T-helper 1 cell treated with Interleukin-12 subunit alpha and Interleukin-12 subunit beta and Interleukin-4 antibody, amounts not matched to agents 30 ng/mL and 1 ng/mL, for 36 hours (primary cell): ENCODE measurements around the gene TBCA. TPM values are rescaled to one million over a fixed set of nuclear protein-coding genes. Genes with fewer than 3 reads are reported as not detected.
"Not testable (repeated sequence)": the region's sequence is repeated elsewhere in the genome, so short reads cannot be mapped to it uniquely, and the experiment has no call there.

Experiments
- intact Hi-C: fragments of 100-400 bp; cut with micrococcal nuclease; formaldehyde crosslinking; loops from one replicate; pipeline ENCODE4 v1.15.1; 2024
- total RNA-seq: library from RNA; stranded (reverse); gene quantifications from 2 replicates; pipeline ENCODE4 v1.2.3, GENCODE V29; 2022

TBCA gene
- total RNA-seq, 1 donor from 2014 or later: 151 TPM

DNA sequence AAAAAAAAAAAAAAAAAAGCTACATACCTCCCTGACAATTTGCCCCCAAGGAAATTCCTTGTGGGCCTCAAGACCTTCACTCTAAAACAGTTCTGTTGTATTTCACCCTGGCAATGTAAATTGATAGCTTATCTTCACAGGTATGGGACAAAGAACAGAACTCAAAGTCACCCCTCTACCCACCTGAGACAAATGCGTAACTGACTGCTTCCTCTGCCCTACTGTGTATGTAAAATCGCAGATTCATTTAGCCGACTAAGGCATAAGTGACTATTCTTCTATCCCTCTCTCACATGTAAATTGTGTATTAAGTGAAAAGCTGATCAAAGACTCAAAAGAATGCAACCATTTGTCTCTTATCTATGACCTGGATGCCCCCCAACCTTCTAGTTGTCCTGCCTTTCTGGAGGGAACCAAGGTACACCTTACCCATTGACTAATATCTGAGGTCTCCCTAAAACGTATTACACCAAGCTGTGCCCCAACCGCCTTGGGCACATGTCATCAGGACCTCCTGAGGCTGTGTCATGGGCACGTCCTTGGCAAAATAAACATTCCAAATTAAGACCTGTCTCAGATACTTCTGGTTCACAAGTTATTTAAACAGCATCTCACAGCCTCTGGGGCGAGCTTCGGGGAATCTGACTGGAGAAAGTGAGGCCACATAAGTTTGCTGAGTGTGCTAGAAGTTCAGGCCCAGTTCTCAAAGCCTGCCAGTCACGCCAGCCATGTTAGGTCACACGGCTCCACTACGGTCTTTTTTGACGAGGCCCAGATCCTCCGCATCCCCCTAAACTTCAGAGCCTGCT is 954 bp downstream of the TBCA start:
- intact Hi-C loops: loop anchor here (1.0 to 10.0 kb wide), 9 partner anchors 8 to 1840 kb away; partner anchors contain the start of genes ARSB, HOMER1, IQGAP2 and JMY

DNA sequence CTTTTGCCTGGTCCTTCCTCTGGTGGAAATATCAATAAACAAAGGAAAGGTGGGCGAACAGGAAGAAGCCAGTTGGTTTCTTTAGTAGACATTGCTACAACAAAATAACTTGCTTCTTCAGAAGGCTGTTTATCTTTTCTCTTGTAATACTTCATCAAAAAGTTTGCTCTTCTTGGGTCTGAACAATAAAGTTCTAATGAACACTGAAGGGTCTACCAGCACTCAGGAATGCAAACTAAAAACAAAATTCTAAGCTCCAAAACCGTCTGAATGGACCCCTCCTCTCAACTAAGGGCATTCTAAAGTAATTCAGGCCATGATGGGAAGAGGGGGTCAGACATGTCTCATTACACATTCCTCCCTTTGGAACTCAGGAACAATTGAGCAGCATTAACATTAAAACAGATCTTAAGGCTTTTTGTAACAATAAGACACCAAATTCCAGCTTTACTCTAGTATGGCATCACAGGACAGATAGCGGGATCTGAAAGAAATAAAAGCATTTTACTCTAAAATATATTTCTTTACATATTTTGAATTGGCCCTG is 2.3 kb downstream of the TBCA start:
- intact Hi-C loops: loop anchor here (2.0 to 10.0 kb wide), 3 partner anchors 77 to 1841 kb away; partner anchors contain the start of gene TENT2

DNA sequence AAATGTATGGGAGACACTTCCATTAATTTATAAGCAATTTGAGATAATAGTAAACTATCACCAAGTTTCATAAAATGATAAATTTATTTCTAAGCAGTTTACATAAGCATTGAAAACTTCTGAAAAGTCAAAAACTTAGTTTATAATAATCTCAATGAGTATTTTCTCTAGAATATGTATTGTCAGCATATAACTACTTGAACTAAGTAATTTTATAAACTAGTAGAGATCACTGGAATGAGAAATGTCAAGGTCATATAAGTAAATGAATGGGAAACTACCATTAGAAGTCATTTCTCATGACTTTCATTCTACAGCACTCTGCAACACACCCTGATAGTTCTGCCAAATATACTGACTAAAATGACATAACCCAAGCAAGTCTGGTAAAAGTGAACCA is 3.4 kb downstream of the TBCA start:
- intact Hi-C loops: loop anchor here (10.0 kb wide), 2 partner anchors 1448 to 1842 kb away; partner anchors contain the start of gene TENT2

DNA sequence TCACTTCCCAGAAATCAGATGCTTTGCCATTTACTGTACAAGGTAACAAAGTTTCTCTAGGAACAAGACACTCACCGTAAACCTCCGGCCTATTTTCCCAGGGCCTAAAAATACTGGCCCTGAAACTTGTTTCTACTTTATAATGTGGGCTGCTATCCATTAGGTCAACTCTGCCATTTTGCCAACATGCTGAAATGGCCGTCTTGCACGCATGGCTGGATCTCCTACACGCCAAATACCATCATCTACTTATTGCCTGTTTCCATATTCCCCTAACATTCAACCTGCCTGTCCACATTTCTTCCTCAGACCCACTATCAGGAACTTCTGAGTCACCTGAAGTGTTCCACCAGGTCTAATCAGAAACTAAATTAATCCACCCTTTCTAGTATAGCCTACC is 4.7 kb downstream of the TBCA start:
- intact Hi-C loops: loop anchor here (10.0 kb wide), 2 partner anchors 1447 to 1843 kb away; partner anchors contain the start of gene TENT2

DNA sequence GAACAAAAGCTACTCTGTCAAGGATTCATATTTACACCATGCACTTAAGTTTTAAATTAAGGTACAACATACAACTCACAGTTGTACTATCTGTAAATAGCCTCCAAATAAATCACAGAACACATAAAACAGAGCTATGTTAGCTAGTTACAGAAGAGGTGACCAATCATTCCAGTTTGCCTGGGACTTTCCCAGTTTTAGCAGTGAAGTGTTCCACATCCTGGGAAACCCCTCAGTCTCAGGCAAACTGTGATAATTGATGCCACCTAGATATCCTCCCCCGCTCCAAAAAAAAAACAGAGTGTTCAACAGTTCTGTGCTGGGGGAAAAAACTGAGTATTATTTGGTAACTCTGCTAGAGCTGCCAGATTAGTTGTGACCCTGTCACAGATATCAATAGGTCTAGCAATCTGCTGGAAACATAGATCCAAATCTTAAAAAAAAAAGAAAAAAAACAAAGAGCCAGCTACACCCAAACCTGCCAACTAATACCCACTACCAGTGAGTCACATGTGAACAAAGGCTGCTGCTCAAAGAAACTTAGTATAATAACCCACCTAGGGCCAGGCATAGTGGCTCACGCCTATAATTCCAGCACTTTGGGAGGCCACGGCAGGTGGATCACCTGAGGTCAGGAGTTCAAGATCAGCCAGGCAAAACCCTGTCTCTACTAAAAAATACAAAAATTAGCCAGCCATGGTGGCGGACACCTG is 5.7 kb downstream of the TBCA start:
- intact Hi-C loops: loop anchor here (10.0 kb wide), 2 partner anchors 1446 to 1844 kb away; partner anchors contain the start of gene TENT2

DNA sequence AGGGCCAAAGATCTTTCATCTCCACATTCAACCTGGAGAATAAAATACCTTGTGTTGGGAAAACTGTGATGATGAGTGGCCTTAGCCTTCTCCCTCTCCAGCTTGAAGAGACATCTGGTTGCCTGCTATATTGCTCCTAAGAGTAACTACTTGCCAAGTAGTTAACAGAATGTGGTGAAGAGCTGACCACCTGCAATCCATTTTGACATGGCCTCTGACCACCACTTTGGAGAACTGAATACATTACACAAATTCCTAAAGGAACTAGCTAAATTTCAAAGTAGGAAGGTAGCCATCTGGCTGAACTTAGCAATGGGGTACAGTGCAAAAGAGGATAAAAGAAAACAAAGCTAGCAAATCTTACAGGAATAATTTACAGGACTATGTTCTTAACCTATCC is 7.2 kb downstream of the TBCA start:
- intact Hi-C loops: no loop called here

DNA sequence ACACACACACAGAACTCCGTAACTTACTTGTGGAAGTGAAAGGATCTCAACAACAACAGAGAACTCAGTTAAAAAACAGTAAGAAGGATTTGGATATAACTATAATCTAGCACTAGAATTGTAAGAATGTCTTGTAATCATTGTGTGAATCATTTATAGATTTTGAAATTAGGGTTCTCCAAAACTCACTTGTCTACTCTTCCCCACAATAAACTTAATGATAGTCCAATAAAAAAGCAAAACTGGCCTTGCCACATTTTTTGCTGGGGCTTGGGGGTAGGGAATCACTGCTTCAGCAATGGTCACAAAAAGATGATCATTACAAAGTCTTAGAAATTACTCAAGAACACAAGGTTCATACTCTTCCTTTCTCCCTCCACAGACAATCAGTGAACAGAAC is 8.8 kb downstream of the TBCA start:
- intact Hi-C loops: loop anchor here (1.0 kb wide), 1 partner anchor 8 kb away; no protein-coding TSS in a partner anchor

DNA sequence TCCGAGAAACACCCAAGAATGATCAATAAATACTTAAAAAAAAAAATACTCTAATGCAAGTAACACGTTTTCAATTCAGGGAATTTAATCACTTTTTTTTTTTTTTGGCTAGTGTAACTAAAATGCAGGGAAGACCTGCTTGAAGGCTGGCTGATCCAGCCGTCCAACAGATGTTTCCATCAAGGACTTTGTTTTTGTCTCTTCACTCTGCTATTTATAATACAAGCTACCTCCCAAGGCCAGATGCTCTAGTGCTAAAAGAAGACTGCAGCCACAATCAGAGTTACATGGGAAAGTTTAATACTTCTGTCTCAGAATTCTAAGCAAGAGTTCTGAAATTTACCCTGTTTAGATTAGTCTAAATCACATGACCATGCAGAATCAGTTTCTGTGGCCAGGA is 14.5 kb downstream of the TBCA start:
- intact Hi-C loops: no loop called here

DNA sequence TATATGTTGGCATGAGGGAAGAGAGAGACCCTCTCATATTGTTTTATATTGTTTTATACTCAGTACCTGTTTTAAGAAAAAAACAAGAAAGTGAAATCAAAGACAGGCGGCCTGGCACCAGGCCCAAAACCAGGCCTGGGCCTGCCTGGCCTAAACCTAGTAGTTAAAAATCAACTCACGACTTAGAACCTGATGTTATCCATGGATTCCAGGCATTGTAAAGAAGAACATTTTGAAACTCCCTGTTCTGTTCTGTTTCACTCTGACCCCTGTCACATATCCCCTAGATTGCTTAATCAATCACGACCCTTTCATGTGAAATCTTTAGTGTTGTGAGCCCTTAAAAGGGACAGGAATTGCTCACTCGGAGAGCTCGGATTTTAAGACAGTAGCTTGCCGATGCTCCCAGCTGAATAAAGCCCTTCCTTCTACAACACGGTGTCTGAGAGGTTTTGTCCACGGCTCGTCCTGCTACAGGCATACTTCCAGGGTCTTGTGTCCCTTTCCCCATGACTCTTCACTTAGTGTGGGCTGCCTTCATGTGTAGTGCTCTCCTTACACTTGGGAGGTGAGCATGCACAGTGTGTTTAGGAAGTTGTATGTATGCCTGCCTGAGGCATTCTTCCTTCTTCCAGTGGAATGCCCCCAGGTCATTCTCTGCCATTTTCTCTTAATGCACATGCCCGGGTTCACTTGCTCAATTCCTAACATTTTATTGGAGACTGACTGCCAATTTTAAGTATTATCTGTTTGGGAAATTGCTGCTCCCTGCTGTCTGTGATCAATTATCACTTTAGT is 17.8 kb downstream of the TBCA start:
- intact Hi-C loops: no loop called here

DNA sequence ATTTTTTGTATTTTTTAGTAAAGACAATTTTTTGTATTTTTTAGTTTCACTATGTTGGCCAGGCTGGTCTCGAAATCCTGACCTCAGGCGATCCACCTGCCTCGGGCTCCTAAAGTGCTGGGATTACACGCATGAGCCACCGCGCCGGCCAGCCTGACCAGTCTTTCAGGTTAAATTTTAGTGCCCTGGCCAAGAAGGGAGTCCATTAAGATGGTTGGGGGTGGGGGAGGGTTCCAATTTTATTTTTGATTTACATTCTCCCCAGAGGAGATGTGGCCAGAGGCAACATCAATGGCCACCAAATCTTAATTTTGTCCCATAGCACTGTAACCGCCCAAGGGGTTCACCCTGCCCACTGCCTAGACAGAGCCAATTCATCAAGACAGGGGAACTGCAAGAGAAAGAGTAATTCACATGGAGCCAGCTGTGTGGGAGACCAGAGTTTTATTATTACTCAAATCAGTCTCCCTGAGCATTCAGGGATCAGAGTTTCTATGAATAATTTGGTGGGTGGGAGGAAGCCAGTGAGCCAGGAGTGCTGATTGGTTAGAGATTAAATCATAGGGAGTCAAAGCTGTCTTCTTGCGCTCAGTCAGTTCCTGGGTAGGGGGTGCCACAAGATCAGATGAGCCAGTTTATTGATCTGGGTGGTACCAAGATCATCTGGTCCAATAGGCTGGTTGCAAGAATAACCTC is 24.7 kb downstream of the TBCA start:
- intact Hi-C loops: no loop called here

DNA sequence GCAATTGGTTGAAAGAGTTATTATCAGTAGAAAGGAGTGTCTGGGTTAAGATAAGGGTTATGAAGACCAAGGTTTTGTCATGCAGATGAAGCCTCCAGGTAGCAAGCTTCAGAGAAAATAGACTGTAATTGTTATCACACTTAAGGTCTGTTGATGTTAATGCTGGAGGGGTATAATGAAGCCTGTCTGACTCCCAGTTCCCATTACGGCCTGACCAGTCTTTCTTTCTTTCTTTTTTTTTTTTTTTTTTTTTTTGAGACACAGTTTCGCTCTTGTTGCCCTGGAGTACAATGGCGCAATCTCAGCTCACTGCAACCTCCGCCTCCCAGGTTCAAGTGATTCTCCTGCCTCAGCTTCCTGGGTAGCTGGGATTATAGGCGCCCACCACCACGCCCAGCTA is 25.2 kb downstream of the TBCA start:
- intact Hi-C loops: not testable (repeated sequence)

DNA sequence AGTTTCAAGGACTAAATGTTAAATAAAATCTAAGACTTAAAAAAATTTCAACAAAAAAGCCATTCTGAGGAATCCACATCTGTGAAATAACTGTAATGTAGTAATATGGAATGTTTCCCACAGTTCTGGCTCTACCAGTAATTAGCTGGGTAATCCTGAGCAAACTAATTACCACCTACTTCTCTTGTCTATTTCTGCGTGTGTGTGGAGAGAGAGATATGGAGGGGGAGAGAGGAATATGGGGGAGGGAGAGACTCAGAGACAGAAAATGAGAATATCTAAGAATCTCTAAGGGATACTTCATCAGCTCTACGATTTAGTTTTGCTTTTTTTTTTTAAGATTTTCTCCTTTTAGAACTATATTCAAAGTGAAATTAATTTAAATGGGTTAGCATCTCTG is 28.0 kb downstream of the TBCA start:
- intact Hi-C loops: no loop called here

DNA sequence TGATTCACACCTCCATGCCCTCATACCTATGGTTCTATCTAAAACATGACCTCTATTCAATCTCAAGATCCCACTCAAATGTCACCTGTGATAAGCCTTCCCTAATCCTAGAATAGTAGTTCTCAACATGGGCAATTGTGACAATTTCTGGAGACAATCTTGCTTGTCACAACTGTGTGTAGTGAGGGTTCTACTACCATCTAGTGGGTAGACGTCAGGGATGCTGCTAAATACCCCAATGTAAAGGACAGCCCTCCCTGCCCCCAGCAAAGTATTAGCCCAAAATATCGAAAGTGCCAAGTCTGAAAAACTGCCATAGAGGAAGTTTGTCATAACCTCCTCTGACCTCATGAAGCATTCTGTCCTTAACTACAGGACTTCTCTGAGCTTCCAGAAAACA is 32.0 kb downstream of the TBCA start:
- intact Hi-C loops: no loop called here

DNA sequence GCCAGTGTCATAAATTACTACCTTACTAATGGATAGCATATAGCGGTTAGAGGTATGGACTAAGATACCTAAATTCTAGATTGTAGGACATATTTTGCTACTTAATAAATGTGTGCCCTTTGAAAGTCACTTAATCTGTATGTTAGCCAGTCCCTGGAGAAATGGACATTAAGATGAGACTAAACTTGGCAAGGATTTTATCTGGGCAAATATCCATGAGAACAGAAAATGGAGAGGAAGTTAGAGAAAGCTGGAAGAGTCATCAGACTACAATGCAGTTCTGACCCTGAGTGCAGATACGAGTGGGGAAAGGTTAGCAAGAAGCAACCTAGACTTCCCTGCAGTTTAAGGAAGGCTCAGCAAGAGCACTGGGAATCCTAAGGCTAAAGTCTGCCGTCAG is 33.0 kb downstream of the TBCA start:
- intact Hi-C loops: no loop called here

DNA sequence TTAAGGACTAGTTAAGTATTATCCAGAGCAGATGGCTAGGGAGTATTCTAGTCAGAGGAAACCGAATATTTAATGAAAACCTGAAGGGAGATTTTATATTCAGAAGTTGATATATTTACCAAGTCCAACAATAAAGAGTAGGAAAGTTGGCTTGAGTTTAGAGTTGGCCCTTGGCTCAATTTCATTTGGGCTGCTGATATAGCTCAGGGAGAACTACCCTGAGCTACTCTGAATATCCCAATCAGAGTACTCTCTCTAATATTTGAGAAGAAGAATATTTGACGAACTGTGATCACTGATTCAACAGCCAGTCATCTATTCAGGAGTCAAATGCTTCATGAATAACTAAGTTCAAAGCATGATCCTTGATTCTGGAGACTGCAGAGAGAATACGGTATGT is 34.5 kb downstream of the TBCA start:
- intact Hi-C loops: no loop called here

DNA sequence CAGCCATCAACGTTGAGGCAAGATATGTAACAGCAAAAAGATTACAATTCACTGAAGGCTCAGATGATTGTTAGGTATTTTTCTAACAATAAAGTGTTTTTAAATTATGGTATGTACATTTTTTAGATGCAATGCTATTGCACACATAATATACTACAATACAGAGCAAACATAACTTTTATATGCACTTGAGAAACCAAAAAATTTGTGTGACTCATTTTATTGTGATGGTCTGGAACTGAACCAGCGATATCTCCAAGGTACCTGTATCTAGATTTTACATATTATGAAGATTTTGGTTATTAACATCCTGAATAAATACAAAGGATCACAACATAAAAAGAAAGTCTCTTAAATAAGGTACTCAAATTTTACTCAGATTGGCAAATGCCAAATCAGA is 41.3 kb downstream of the TBCA start:
- intact Hi-C loops: no loop called here

DNA sequence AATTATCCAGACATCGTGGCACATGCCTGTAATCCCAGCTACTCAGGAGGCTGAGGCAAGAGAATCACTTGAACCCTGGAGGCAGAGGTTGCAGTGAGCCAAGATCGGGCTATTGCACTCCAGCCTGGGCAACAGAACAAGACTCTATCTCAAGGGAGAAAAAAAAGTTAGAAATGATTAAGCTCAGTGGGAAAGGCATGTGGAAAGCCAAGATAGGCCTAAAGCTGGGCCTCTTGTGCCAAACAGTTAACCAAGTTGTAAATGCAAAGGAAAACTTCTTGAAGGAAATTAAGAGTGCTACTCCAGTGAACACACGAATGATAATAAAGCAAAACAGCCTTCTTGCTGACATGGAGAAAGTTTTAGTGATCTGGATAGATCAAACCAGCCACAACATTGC is 43.0 kb downstream of the TBCA start:
- intact Hi-C loops: no loop called here

DNA sequence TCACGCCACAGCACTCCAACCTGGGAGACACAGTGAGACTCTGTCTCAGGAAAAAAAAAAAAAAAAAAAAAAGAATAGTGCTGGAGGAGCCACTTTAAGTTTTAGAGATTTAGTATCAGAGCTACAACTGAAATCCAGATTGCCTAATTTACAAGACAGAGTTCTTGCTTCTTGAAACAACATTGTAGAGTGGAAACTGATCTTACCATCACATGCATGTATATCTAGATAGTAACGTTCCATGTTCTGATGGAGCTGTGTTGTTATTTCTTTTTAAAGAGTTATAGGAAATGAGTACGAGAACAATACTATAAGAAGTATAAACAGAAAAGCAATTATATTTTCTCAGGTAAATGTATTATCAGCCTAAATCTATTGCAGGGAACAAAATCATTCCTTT is 48.9 kb downstream of the TBCA start:
- intact Hi-C loops: no loop called here

DNA sequence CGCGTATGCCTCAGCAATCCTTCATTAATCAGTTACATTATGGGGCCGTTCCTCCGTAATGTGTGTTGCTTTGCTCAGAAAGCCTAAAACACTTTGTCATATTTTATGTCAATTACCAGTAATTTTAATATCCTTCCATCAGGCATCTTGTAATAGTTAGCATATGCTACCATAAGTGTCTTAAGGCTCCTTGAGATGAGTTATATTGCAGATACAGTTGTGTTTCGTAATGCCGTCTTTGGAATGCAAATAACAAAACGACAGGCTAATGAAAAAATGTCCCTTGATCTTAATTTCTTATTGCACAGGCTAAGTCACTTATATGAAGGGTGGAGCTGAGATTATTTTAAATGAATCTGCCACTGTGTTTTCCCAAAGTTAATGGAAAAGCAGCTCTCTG is 50.5 kb downstream of the TBCA start:
- intact Hi-C loops: no loop called here

DNA sequence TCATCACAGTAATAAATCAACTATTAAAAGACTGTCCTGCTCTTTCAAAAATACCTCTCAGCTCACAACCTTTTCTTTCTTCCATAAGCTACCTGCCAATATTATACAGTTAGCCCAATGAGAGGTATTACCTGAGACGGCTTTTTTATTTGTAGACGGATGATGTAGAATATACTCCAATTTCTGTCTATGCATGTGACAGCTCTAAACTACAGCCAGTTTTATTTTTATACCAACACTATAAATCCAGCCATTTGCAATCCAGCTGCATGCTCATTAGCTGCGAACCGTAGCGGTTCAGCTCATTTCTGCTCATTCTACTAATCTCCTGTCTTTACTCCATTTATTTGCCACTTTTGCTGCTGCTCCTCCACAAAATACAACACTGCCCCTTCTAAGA is 51.2 kb downstream of the TBCA start:
- intact Hi-C loops: no loop called here
